B cell (primary cell): Measurements from ENCODE around the gene TBC1D2.

Experiments used
- CTCF ChIP-seq: fragments of 200-600 bp; IDR thresholded peaks from one replicate; pipeline ENCODE4 v1.8.0; 2022; ENCODE audit warnings: antibody characterized with exemption, mild to moderate bottlenecking
- EZH2 ChIP-seq: IDR thresholded peaks from 2 replicates; pipeline ENCODE4 v1.6.1; 2012; ENCODE audit warnings: borderline replicate concordance, low read depth, mild to moderate bottlenecking, moderate library complexity, low read length; ENCODE audit not compliant: insufficient read depth, poor library complexity, severe bottlenecking

GRCh38 chr9:98159790-98160189, 95.7 kb downstream of the TBC1D2 start:
- TF ChIP-seq CTCF, result no peak
- TF ChIP-seq EZH2, result no peak
